Measurements from ENCODE around the gene PRELID2. TPM values are rescaled to one million over a fixed set of nuclear protein-coding genes. Genes with fewer than 3 reads are reported as not detected.
"Not testable (repeated sequence)": the region's sequence is repeated elsewhere in the genome, so short reads cannot be mapped to it uniquely, and the experiment has no call there.

Gene PRELID2
- total and polyA plus RNA-seq, 2 experiments from 2014 or later = 15.6 to 24.7 TPM

GRCh38 chr5:145737578-145737977 is 97.6 kb downstream of the PRELID2 start:
- Histone ChIP-seq H2AFZ (no peak overlapping the region), H3K4me2 (no peak overlapping the region), H3K4me3 (no peak overlapping the region), H3K9me2 (replicated peaks; ENCODE audit: insufficient read depth) (no peaks in the 10 kb centered on the region), H4K20me1 (ENCODE audit: insufficient read depth, poor library complexity, severe bottlenecking) (no peaks in the 10 kb centered on the region), H3K79me2 (no peaks in the 10 kb centered on the region), H3K4me1 (ENCODE audit: insufficient read depth) (no peaks in the 10 kb centered on the region), H3K27me3 (no peaks in the 10 kb centered on the region), H3K9me3 (ENCODE audit: low read depth) (no peaks in the 10 kb centered on the region), H3K36me3 (replicated peaks; ENCODE audit: insufficient read depth, low read depth) (no peaks in the 10 kb centered on the region), H3K27ac (no peak overlapping the region)
- no peak for TF ChIP-seq CTCF (IDR thresholded peaks at IDR 0.05; ENCODE audit: poor library complexity)
- no peak for TF ChIP-seq EZH2 (IDR thresholded peaks at IDR 0.05; ENCODE audit: borderline replicate concordance)
- no peak for TF ChIP-seq EZH2phosphoT487 (IDR thresholded peaks at IDR 0.05; ENCODE audit: low read depth, severe bottlenecking, unreplicated experiment)
- no peak for DNase-seq (ENCODE audit: low spot score)
- 100% methylated on average over 1 of the region's 1 CpG for WGBS (ENCODE audit: low lambda C conversion rate, missing lambda C conversion rate)

- not testable (repeated sequence) for H3K4me2 ChIP-seq; H4K20me1 ChIP-seq (ENCODE audit: insufficient read depth, poor library complexity, severe bottlenecking); H3K4me1 ChIP-seq (ENCODE audit: insufficient read depth); H3K4me3 ChIP-seq; H3K9me2 ChIP-seq (replicated peaks; ENCODE audit: insufficient read depth); H3K79me2 ChIP-seq; H3K27me3 ChIP-seq; DNase-seq (ENCODE audit: low spot score); H3K36me3 ChIP-seq (replicated peaks; ENCODE audit: insufficient read depth, low read depth); H3K27ac ChIP-seq; H2AFZ ChIP-seq
- H3K9me3 ChIP-seq (ENCODE audit: low read depth) = peaks cover 12% of the 10 kb centered on the region
- 74% methylated on average over 1 of the region's 1 CpG for WGBS (ENCODE audit: low lambda C conversion rate, missing lambda C conversion rate)
These were observed 105.2 kb downstream of the PRELID2 start for GRCh38 chr5:145729956-145730355.

- no peak overlapping the region for H2AFZ ChIP-seq
- no peak overlapping the region for H3K4me2 ChIP-seq
- no peaks in the 10 kb centered on the region for H3K4me1 ChIP-seq (ENCODE audit: insufficient read depth)
- WGBS (ENCODE audit: low lambda C conversion rate, missing lambda C conversion rate) = 76% methylated on average over 1 of the region's 1 CpG
- no peaks in the 10 kb centered on the region for H3K36me3 ChIP-seq (replicated peaks; ENCODE audit: insufficient read depth, low read depth)
- no peaks in the 10 kb centered on the region for H4K20me1 ChIP-seq (ENCODE audit: insufficient read depth, poor library complexity, severe bottlenecking)
- no peak overlapping the region for H3K27ac ChIP-seq
- H3K9me2 ChIP-seq (replicated peaks; ENCODE audit: insufficient read depth) = no peaks in the 10 kb centered on the region
- TF ChIP-seq EZH2 (IDR thresholded peaks at IDR 0.05; ENCODE audit: borderline replicate concordance) (no peak), CTCF (IDR thresholded peaks at IDR 0.05; ENCODE audit: poor library complexity) (no peak), EZH2phosphoT487 (IDR thresholded peaks at IDR 0.05; ENCODE audit: low read depth, severe bottlenecking, unreplicated experiment) (no peak)
- no peaks in the 10 kb centered on the region for H3K79me2 ChIP-seq
- no peaks in the 10 kb centered on the region for H3K27me3 ChIP-seq
- H3K4me3 ChIP-seq = no peak overlapping the region
- no peak for DNase-seq (ENCODE audit: low spot score)
- H3K9me3 ChIP-seq (ENCODE audit: low read depth) = peaks cover 4% of the 10 kb centered on the region
These were observed 111.6 kb downstream of the PRELID2 start for GRCh38 chr5:145723516-145723915.

GRCh38 chr5:145718956-145719355 is 116.2 kb downstream of the PRELID2 start:
- no peak overlapping the region for H2AFZ ChIP-seq
- H4K20me1 ChIP-seq (ENCODE audit: insufficient read depth, poor library complexity, severe bottlenecking) = no peaks in the 10 kb centered on the region
- H3K79me2 ChIP-seq = no peaks in the 10 kb centered on the region
- TF ChIP-seq CTCF (IDR thresholded peaks at IDR 0.05; ENCODE audit: poor library complexity) (peak; percentile 60), EZH2phosphoT487 (IDR thresholded peaks at IDR 0.05; ENCODE audit: low read depth, severe bottlenecking, unreplicated experiment) (no peak), EZH2 (IDR thresholded peaks at IDR 0.05; ENCODE audit: borderline replicate concordance) (no peak)
- no peaks in the 10 kb centered on the region for H3K9me3 ChIP-seq (ENCODE audit: low read depth)
- H3K27ac ChIP-seq = no peak overlapping the region
- no peaks in the 10 kb centered on the region for H3K4me1 ChIP-seq (ENCODE audit: insufficient read depth)
- no peaks in the 10 kb centered on the region for H3K27me3 ChIP-seq
- peak; percentile 54 for DNase-seq (ENCODE audit: low spot score)
- H3K4me2 ChIP-seq = no peak overlapping the region
- no peak overlapping the region for H3K4me3 ChIP-seq
- WGBS (ENCODE audit: low lambda C conversion rate, missing lambda C conversion rate) = 67% methylated on average over 1 of the region's 1 CpG
- H3K36me3 ChIP-seq (replicated peaks; ENCODE audit: insufficient read depth, low read depth) = no peaks in the 10 kb centered on the region
- no peaks in the 10 kb centered on the region for H3K9me2 ChIP-seq (replicated peaks; ENCODE audit: insufficient read depth)

Measured in hepatocyte (in vitro differentiated cells).